Fibroblast of skin of abdomen (primary cell): ENCODE measurements around the gene CPVL.
A peak's percentile ranks its signal among the peaks of the same experiment; 100 is the strongest.

ENCODE experiments used
- DNase-seq: peaks from one replicate; pipeline ENCODE4 v3.0.0-alpha.2; 2013

Gene CPVL

DNA sequence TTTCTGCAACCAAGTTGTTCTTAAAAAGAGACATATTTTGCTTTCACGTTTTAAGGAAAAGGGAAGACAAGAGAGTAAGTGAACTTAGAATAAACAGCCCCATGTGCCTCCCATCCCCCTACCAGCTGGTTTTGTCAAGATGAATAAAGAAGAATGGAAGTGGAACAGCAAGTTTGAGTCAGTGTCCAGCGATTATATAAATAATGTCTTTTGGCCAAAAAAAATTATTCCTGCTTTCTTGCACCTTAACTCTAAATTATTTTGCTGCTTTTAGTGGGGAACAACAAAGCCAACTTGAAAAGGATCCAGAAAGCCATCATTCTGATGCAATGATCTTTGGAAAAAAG lies 105.8 kb downstream of the CPVL start:
- DNase-seq: peak; percentile 60

DNA sequence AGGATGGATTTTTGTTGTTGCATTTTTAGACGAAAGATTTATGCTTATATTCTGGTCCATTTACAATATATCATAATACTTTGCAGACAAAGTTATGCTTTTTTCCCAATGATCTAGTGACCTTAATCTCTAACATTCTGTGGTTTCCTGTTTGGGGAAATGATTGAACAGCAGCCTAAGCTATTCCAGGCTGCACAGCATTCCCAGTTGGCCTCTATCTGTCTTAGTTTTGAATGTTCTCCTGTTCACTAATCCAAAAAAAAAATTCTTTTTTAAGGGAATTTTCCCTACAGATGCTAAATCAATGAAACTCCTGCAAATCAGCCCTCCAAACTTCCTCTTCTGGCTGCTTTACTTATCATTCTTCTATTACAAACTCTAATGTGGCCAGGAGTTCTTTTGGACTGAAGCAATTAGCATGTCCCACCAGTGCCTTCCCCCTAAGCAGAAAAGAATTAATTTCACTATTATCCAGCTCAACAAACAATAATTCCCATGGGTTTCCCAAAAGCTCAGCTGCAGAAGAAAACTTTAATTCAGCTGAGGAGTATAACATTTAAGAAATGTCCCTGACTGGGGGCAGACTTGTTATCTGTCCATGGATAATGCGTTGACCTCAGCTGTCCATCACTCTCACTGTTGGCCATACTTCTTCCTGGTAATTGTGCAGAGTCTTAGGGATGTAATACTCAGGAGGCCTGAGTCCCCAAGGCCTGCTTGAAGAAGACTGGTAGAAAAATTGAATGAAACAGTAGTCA lies 106.3 kb downstream of the CPVL start:
- peak; percentile 93 for DNase-seq

DNA sequence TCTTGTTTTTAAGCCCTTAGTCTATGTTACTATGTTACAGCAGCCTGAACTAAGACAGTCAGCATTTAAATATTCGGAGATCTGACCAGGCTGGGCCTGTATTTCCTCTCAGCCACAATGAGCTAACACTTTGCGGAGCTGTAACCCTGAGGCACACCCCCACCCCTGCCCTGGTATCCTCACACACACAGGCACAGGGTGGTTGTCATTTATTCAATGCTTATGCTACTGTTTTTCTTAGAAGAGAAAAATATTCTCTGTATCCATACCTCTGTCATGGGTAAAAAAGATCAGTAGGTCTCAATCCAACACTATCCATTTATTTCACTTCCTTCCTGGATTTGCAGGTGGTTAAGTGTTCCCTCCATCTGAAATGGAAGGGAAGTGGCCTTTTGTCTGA lies 107.9 kb downstream of the CPVL start:
- DNase-seq: peak; percentile 78

- DNase-seq: peak; percentile 73
Observed at GRCh38 chr7:29035044-29035740, 111.1 kb downstream of the CPVL start.

- no peak for DNase-seq
Observed at GRCh38 chr7:29033584-29033983, 112.8 kb downstream of the CPVL start.

- peak; percentile 62 for DNase-seq
Observed at GRCh38 chr7:29032146-29032545, 114.2 kb downstream of the CPVL start.

DNA sequence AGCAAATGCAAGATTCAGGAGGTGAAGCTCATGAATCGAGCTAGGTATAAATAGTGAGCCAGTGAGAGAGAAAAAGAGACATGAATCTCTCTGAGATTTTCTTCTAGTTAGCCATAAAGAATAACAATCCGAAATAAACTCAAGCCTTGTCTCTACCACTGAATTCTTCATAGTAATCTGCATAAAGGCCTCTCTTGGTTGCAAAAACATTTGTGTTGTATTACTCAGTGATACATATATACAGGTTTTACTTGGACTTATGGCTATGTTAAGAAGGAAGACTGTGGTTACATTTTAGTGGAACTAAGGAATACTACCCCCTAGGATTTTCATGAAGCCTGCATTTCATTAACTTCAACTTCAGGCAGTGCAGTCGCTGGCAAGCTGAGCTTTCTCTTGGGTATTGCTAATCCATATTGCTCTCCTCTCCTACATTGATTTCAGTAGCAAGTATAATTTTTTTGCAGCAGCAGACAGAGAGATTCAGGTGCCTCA lies 115.5 kb downstream of the CPVL start:
- peak; percentile 82 for DNase-seq

- no peak for DNase-seq
Observed at GRCh38 chr7:29022291-29022988, 123.9 kb downstream of the CPVL start.

GRCh38 chr7:29019896-29020295 lies 126.4 kb downstream of the CPVL start:
- DNase-seq: no peak

GRCh38 chr7:29019387-29019786 lies 127.0 kb downstream of the CPVL start:
- DNase-seq: no peak

GRCh38 chr7:29017713-29018112 lies 128.6 kb downstream of the CPVL start:
- peak; percentile 71 for DNase-seq

DNA sequence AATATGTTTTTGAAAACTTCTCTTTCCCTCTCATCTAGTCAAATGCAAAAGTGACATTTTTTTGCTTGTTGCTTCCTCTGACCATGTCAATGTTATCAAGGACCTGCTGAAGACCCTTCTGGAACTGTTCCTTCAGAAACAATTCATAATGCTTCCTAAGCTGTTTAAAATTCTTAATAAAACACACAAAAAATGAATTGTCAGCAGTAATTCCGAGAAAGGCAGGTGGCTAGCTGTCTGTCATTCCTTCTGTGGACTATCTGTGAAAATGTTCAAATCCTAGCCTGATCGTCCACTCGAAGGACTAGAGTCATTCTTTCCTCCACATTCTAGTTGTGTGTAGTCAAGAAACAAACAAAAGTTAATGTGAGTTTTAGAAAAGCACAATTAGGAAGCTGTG lies 131.6 kb downstream of the CPVL start:
- no peak for DNase-seq

GRCh38 chr7:29013931-29014330 lies 132.4 kb downstream of the CPVL start:
- DNase-seq: no peak

DNA sequence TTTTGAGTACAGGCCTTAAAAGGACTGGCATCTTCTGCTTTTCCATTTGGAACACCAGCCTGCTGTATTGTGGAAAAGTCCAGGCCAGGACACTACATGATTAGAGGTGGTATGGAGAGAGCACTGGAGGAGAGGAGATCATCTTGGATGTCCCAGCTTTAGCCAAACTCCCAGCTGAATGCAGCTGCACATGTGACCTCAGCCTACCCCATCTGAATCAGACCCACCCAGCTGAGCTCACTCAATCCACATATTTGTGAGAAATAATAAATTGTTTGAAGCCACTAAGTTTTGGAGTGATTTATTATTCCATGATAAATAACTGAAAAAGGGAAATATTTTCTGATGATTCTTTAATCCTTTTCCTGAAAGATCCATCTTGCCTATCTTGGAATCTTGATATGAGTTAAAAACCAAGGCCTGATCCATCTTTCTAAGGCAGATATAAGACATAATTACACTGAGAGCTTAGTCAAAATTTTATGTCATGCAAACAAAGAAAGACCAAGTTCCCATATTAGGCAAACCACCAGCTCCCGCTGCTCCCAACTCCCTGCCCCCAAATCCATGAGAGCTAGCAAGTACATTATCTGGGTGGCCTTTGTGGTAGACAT lies 133.1 kb downstream of the CPVL start:
- DNase-seq: peak; percentile 70

GRCh38 chr7:29009947-29010346 lies 136.4 kb downstream of the CPVL start:
- DNase-seq: no peak

GRCh38 chr7:29008590-29008989 lies 137.7 kb downstream of the CPVL start:
- DNase-seq: no peak

DNA sequence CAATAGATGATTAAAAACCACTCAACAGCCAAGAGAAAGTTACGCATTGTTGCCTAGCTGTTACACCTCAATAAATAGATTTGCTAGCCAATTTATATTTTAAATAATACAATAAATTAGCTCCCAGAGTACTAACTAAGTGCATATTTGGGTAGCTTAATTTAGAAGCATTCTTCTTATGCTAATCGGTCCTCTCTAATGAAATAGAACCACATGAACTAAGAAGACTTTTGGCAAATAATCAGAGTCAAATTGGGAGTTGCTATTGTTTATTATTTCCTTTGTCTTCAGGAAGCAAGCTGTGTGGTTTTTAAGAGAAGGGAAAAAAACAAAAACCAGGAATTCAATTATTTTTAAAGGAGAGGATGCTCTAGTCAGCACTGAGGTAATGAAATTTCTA lies 139.2 kb downstream of the CPVL start:
- DNase-seq: no peak

- DNase-seq: peak; percentile 52
Observed at GRCh38 chr7:29005829-29006228, 140.5 kb downstream of the CPVL start.

GRCh38 chr7:29005406-29005805 lies 140.9 kb downstream of the CPVL start:
- DNase-seq: no peak

GRCh38 chr7:29003703-29004102 lies 142.6 kb downstream of the CPVL start:
- no peak for DNase-seq

DNA sequence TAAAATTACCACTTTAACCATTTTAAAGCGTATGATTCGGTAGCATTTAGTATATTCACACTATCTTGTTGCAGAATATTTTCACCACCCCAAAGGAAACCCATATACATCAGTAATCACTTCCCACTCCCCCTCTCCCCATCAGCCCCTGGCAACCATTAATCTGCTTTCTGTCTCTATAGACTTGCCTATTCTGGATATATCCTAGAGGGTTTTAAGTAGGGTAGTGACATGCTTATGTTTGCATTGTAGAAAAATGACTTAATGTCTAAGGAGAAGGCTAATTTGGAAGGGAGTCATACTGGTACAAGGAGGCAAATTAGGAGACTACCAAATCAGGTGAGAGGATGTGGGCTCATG lies 145.6 kb downstream of the CPVL start:
- no peak for DNase-seq

DNA sequence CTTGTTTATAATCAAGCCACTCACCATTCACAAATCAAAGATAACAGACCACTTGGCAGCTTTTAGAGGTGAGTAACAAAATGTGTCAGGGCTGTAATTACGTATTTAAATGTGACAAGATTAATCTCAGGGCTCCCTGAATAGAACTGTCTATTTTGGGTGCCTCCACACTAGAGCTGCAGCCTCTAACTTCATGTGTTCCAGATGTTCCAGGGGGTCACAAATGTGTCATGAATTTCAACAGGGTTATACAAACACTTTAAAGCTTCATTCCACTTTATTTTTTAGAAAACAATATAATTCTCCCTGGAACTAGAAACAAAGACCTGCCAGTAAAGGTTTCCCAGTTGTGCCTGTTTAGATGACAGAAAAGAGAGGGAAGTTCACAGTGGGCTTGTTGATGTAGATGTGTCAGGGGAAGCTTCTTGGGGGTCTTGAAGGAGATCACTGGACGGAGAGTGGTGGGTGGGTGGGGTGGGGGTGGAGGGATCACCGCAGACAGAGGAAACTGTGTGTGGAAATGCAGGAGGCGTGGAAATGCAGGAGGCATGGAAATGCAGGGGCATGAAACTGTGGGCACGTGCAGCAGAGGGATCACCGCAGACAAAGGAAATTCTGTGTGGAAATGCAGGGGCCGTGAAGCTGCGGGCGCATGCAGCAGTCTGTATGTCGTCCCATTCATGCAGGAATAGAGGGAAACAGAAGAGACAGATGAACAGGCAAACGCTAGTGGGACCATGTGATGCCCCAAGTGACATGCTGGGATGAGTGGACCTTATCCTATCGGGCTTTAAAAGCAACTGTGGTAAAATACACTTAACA lies 146.2 kb downstream of the CPVL start:
- DNase-seq: no peak
